ENCODE results near the gene SETDB1. TPM values are rescaled to one million over a fixed set of nuclear protein-coding genes. Genes with fewer than 3 reads are reported as not detected.

SETDB1 gene
- total and polyA plus RNA-seq, 5 donors from 2014 or later, result 9.4 to 48.7 (median 12.6) TPM

DNA sequence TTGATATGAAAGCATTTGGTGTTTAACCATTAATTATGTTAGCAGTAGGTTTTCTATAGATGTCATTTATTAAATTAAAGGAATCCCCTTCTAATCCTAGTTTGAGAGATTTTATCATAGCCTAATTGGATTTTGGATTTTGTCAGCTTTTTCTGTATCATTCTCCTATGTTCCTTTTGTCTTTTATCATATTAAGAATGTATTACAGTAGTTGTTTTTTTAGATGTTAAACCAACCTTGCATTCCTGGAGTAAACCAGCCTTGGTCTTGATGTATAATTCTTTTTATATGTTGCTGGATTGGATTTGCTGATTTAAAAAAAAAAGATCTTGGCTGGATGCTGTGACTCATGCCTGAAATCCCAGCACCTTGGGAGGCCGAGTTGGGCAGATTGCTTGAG is 5.6 kb downstream of the SETDB1 start:
- H3K4me1 Mint-ChIP-seq, result peaks cover 23 to 27% (median 26%) of the 10 kb centered on the region in 4 donors
- no peaks in the 10 kb centered on the region for H3K27me3 Mint-ChIP-seq
- peaks cover 2 to 11% (median 4%) of the 10 kb centered on the region in 7 donors for H3K9me3 Mint-ChIP-seq
- Histone ChIP-seq H3K27ac (ENCODE audit: insufficient read depth, low read length, poor library complexity, severe bottlenecking) (no peak overlapping the region), H3K27me3 (ENCODE audit: control insufficient read depth, insufficient read depth, low read length) (no peaks in the 10 kb centered on the region), H3K4me3 (ENCODE audit: low read depth, low read length) (no peak overlapping the region), H3K9me3 (ENCODE audit: control insufficient read depth in 2 of 2, low read length in 2 of 2) (peaks cover 4 to 7% of the 10 kb centered on the region in 2 experiments), H3K4me1 (ENCODE audit: control insufficient read depth, insufficient read depth, low read length, poor library complexity, severe bottlenecking) (peaks cover 10% of the 10 kb centered on the region), H3K36me3 (ENCODE audit: control insufficient read depth, insufficient read depth, low read length) (peaks cover 62% of the 10 kb centered on the region)
- ATAC-seq (ENCODE audit: low read depth in 2 of 2), result no peak
- no peak overlapping the region for H3K27ac Mint-ChIP-seq
- peak in 2 of 3 donors; percentile 36 to 40 for DNase-seq
- peak overlapping the region in 2 of 4 donors; percentile 10 to 79 for H3K4me3 Mint-ChIP-seq
- peaks cover 55% of the 10 kb centered on the region for H3K36me3 Mint-ChIP-seq

DNA sequence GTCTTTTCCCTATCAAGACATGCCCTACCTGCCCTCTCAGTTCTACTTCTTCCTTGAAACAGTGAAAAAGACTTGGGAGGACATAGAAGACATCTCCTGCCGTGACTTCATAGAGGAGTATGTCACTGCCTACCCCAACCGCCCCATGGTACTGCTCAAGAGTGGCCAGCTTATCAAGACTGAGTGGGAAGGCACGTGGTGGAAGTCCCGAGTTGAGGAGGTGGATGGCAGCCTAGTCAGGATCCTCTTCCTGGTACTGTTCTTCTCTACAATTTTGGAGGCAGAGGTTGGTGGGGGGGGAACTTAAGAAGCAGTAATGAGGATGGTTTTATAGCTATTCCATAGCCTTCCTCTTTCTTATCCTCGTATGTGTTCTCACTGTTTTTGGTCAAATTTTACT is 18.7 kb downstream of the SETDB1 start:
- Histone ChIP-seq H3K4me1 (ENCODE audit: control insufficient read depth, insufficient read depth, low read length, poor library complexity, severe bottlenecking) (no peaks in the 10 kb centered on the region), H3K27me3 (ENCODE audit: control insufficient read depth, insufficient read depth, low read length) (no peaks in the 10 kb centered on the region), H3K9me3 (ENCODE audit: control insufficient read depth in 2 of 2, low read length in 2 of 2) (no peaks in the 10 kb centered on the region), H3K27ac (ENCODE audit: insufficient read depth, low read length, poor library complexity, severe bottlenecking) (no peak overlapping the region), H3K4me3 (ENCODE audit: low read depth, low read length) (no peak overlapping the region), H3K36me3 (ENCODE audit: control insufficient read depth, insufficient read depth, low read length) (peaks cover 88% of the 10 kb centered on the region)
- Mint-ChIP-seq H3K4me1 (no peaks in the 10 kb centered on the region), H3K27me3 (no peaks in the 10 kb centered on the region), H3K27ac (peak overlapping the region in 2 of 3 donors; percentile 40 to 43), H3K9me3 (no peaks in the 10 kb centered on the region), H3K36me3 (peaks cover 55% of the 10 kb centered on the region), H3K4me3 (no peak overlapping the region)
- DNase-seq (no peak), ATAC-seq (ENCODE audit: low read depth in 2 of 2) (no peak)

DNA sequence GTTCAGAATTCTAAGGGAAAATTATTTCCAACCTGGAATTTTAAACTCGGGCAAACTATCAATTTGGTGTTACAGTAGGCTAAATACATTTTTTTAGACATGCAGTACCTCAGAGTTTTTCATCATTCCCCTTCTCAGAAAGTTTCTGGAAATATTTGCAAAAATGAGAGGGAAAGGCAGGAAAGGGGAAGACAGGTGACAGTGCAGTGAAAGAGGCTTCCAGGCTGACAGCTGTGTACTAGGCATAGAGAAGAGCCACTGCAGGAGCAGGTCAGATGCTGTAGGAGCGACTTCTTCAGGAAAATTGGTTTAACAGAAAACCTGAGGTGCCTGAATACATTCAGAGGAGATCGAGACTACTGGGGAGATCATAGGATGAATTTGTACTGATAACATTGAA is 28.5 kb downstream of the SETDB1 start:
- no peaks in the 10 kb centered on the region for H3K4me1 ChIP-seq (ENCODE audit: control insufficient read depth, insufficient read depth, low read length, poor library complexity, severe bottlenecking)
- H3K27ac Mint-ChIP-seq, result peak overlapping the region in 2 of 3 donors; percentile 48 to 49
- H3K27me3 ChIP-seq (ENCODE audit: control insufficient read depth, insufficient read depth, low read length), result no peaks in the 10 kb centered on the region
- no peak overlapping the region for H3K4me3 ChIP-seq (ENCODE audit: low read depth, low read length)
- H3K36me3 Mint-ChIP-seq, result peaks cover 47% of the 10 kb centered on the region
- H3K9me3 Mint-ChIP-seq, result peaks cover 0 to 1% (median 0%) of the 10 kb centered on the region in 7 donors
- peaks cover 0 to 5% (median 0%) of the 10 kb centered on the region in 4 donors for H3K4me1 Mint-ChIP-seq
- DNase-seq (no peak), ATAC-seq (ENCODE audit: low read depth in 2 of 2) (no peak)
- no peaks in the 10 kb centered on the region for H3K27me3 Mint-ChIP-seq
- H3K27ac ChIP-seq (ENCODE audit: insufficient read depth, low read length, poor library complexity, severe bottlenecking), result no peak overlapping the region
- H3K9me3 ChIP-seq (ENCODE audit: control insufficient read depth in 2 of 2, low read length in 2 of 2), result no peaks in the 10 kb centered on the region
- H3K4me3 Mint-ChIP-seq, result no peak overlapping the region
- peaks cover 54% of the 10 kb centered on the region for H3K36me3 ChIP-seq (ENCODE audit: control insufficient read depth, insufficient read depth, low read length)

DNA sequence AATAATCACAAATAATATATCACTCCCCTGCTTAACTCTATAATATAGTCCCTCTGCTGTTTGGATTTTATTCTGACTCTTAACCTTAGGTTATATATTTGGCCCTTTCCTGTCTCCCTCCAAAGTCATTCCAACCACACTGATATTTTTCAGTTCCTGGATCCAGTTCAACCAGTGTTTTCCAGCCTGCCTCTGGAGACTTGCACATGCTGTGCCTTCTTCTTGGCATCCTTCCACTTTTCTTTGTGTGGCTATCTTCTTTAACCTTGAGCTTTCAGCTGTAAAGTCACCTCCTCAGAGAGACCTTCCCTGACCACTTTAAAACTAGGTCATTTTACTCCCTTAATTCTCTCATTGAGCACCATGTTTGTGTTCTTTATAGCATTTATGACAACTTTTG is 29.1 kb downstream of the SETDB1 start:
- Histone ChIP-seq H3K36me3 (ENCODE audit: control insufficient read depth, insufficient read depth, low read length) (peaks cover 54% of the 10 kb centered on the region), H3K27ac (ENCODE audit: insufficient read depth, low read length, poor library complexity, severe bottlenecking) (no peak overlapping the region)

DNA sequence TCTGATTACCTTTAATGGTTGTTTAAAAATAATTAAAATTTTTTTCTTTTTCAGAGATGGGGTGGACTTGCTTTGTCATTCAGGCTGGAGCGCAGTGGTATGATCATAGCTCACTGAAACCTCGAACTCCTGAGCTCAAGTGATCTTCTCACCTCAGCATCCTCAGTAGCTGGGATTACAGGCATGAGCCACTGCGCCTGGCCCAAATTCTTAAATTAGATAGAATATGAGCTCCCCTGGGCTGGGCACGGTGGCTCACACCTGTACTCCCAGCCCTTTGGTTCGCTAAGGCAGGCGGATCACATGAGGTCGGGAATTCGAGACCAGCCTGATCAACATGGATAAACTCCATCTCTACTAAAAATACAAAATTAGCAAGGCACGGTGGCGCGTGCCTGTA is 31.5 kb downstream of the SETDB1 start:
- H3K27ac ChIP-seq (ENCODE audit: insufficient read depth, low read length, poor library complexity, severe bottlenecking), result no peak overlapping the region
- H3K9me3 ChIP-seq (ENCODE audit: control insufficient read depth in 2 of 2, low read length in 2 of 2), result no peaks in the 10 kb centered on the region
- H3K27me3 ChIP-seq (ENCODE audit: control insufficient read depth, insufficient read depth, low read length), result no peaks in the 10 kb centered on the region
- Mint-ChIP-seq H3K4me1 (peaks cover 0 to 5% (median 0%) of the 10 kb centered on the region in 4 donors), H3K27ac (no peak overlapping the region), H3K36me3 (peaks cover 35% of the 10 kb centered on the region), H3K4me3 (no peak overlapping the region), H3K9me3 (no peaks in the 10 kb centered on the region), H3K27me3 (no peaks in the 10 kb centered on the region)
- peaks cover 56% of the 10 kb centered on the region for H3K36me3 ChIP-seq (ENCODE audit: control insufficient read depth, insufficient read depth, low read length)
- no peak for ATAC-seq (ENCODE audit: low read depth in 2 of 2)
- no peak for DNase-seq
- H3K4me1 ChIP-seq (ENCODE audit: control insufficient read depth, insufficient read depth, low read length, poor library complexity, severe bottlenecking), result no peaks in the 10 kb centered on the region
- no peak overlapping the region for H3K4me3 ChIP-seq (ENCODE audit: low read depth, low read length)

More for the DNA sequence above, 29.1 kb downstream of the SETDB1 start:
- Mint-ChIP-seq H3K27ac (peak overlapping the region; percentile 27 to 68 (median 59)), H3K4me3 (no peak overlapping the region), H3K27me3 (no peaks in the 10 kb centered on the region), H3K9me3 (peaks cover 0 to 1% (median 0%) of the 10 kb centered on the region in 7 donors), H3K4me1 (peaks cover 0 to 5% (median 0%) of the 10 kb centered on the region in 4 donors), H3K36me3 (peaks cover 47% of the 10 kb centered on the region)
- Histone ChIP-seq H3K4me1 (ENCODE audit: control insufficient read depth, insufficient read depth, low read length, poor library complexity, severe bottlenecking) (no peaks in the 10 kb centered on the region), H3K27me3 (ENCODE audit: control insufficient read depth, insufficient read depth, low read length) (no peaks in the 10 kb centered on the region), H3K4me3 (ENCODE audit: low read depth, low read length) (no peak overlapping the region), H3K9me3 (ENCODE audit: control insufficient read depth in 2 of 2, low read length in 2 of 2) (no peaks in the 10 kb centered on the region)
- ATAC-seq (ENCODE audit: low read depth in 2 of 2) (no peak), DNase-seq (no peak)

DNA sequence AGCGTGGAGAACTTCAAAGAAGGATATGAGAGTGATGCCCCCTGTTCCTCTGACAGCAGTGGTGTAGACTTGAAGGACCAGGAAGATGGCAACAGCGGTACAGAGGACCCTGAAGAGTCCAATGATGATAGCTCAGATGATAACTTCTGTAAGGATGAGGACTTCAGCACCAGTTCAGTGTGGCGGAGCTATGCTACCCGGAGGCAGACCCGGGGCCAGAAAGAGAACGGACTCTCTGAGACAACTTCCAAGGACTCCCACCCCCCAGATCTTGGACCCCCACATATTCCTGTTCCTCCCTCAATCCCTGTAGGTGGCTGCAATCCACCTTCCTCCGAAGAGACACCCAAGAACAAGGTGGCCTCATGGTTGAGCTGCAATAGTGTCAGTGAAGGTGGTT is 34.5 kb downstream of the SETDB1 start:
- no peaks in the 10 kb centered on the region for H3K9me3 Mint-ChIP-seq
- ATAC-seq (ENCODE audit: low read depth in 2 of 2), result no peak
- no peak for DNase-seq
- H3K4me3 ChIP-seq (ENCODE audit: low read depth, low read length), result no peak overlapping the region
- peaks cover 41% of the 10 kb centered on the region for H3K36me3 Mint-ChIP-seq
- no peaks in the 10 kb centered on the region for H3K4me1 Mint-ChIP-seq
- H3K36me3 ChIP-seq (ENCODE audit: control insufficient read depth, insufficient read depth, low read length), result peaks cover 69% of the 10 kb centered on the region
- H3K27me3 Mint-ChIP-seq, result no peaks in the 10 kb centered on the region
- H3K27ac ChIP-seq (ENCODE audit: insufficient read depth, low read length, poor library complexity, severe bottlenecking), result no peak overlapping the region
- H3K4me3 Mint-ChIP-seq, result no peak overlapping the region
- no peaks in the 10 kb centered on the region for H3K9me3 ChIP-seq (ENCODE audit: control insufficient read depth in 2 of 2, low read length in 2 of 2)
- H3K4me1 ChIP-seq (ENCODE audit: control insufficient read depth, insufficient read depth, low read length, poor library complexity, severe bottlenecking), result no peaks in the 10 kb centered on the region
- no peak overlapping the region for H3K27ac Mint-ChIP-seq
- H3K27me3 ChIP-seq (ENCODE audit: control insufficient read depth, insufficient read depth, low read length), result no peaks in the 10 kb centered on the region

DNA sequence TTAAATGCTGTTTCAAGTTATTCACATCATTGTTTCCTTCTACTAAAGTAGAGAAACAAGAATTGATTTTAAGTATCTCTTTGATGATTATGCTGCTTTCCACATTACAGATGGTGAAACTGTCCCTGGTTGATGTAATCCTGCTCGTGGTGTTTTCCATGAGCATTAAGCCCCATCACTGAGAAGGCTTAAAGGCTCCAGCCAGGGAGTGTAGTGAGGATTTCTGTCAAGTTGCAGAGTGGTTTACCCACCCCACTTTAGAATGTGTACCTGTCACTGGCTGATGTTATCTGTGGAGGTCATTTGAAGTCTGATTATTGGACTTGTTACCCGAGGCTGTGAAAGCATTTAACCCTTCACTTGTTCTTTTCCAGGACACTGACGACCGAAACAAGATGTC is 35.6 kb downstream of the SETDB1 start:
- peak overlapping the region in 1 of 3 donors; percentile 72 for H3K27ac Mint-ChIP-seq
- ATAC-seq (ENCODE audit: low read depth in 2 of 2) (no peak), DNase-seq (no peak)
- Histone ChIP-seq H3K4me3 (ENCODE audit: low read depth, low read length) (no peak overlapping the region), H3K9me3 (ENCODE audit: control insufficient read depth in 2 of 2, low read length in 2 of 2) (no peaks in the 10 kb centered on the region), H3K36me3 (ENCODE audit: control insufficient read depth, insufficient read depth, low read length) (peaks cover 74% of the 10 kb centered on the region), H3K4me1 (ENCODE audit: control insufficient read depth, insufficient read depth, low read length, poor library complexity, severe bottlenecking) (no peaks in the 10 kb centered on the region), H3K27ac (ENCODE audit: insufficient read depth, low read length, poor library complexity, severe bottlenecking) (no peak overlapping the region), H3K27me3 (ENCODE audit: control insufficient read depth, insufficient read depth, low read length) (no peaks in the 10 kb centered on the region)
- no peak overlapping the region for H3K4me3 Mint-ChIP-seq
- peaks cover 0 to 4% (median 0%) of the 10 kb centered on the region in 4 donors for H3K4me1 Mint-ChIP-seq
- H3K36me3 Mint-ChIP-seq, result peaks cover 48% of the 10 kb centered on the region
- H3K9me3 Mint-ChIP-seq, result no peaks in the 10 kb centered on the region
- no peaks in the 10 kb centered on the region for H3K27me3 Mint-ChIP-seq

DNA sequence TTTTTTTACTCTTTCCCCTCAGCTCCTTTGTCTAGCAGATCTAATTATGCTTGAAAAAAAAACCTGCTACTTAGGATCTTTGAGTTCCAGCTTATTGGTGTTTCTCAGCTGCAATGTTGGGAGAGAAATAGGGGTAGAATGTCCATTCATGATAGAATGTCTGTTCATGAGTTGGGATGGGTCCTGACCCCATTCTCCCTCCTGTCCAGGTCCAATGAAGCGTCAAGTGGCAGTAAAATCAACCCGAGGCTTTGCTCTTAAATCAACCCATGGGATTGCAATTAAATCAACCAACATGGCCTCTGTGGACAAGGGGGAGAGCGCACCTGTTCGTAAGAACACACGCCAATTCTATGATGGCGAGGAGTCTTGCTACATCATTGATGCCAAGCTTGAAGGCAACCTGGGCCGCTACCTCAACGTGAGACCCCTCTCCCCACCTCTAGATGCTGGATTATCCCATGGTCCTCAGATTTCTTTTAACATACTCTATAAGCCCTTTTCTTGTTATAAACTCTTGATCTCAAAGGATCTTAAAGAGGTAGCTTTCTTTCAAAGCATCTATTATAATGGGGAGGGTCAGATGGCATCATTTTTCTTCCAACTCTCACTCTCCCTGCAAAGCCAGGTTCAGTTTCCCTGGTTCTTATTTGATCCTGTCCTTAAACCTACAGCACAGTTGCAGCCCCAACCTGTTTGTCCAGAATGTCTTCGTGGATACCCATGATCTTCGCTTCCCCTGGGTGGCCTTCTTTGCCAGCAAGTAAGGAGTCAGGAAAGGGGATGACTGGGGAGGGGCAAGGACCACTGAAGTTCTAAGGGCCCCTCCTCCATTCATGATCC is 37.4 kb downstream of the SETDB1 start:
- no peak overlapping the region for H3K4me3 ChIP-seq (ENCODE audit: low read depth, low read length)
- H3K27ac Mint-ChIP-seq, result peak overlapping the region in 1 of 3 donors; percentile 72
- no peak overlapping the region for H3K4me3 Mint-ChIP-seq
- H3K27me3 Mint-ChIP-seq, result no peaks in the 10 kb centered on the region
- H3K4me1 ChIP-seq (ENCODE audit: control insufficient read depth, insufficient read depth, low read length, poor library complexity, severe bottlenecking), result no peaks in the 10 kb centered on the region
- peaks cover 91% of the 10 kb centered on the region for H3K36me3 ChIP-seq (ENCODE audit: control insufficient read depth, insufficient read depth, low read length)
- no peaks in the 10 kb centered on the region for H3K27me3 ChIP-seq (ENCODE audit: control insufficient read depth, insufficient read depth, low read length)
- DNase-seq (no peak), ATAC-seq (ENCODE audit: low read depth in 2 of 2) (no peak)
- H3K27ac ChIP-seq (ENCODE audit: insufficient read depth, low read length, poor library complexity, severe bottlenecking), result no peak overlapping the region
- H3K4me1 Mint-ChIP-seq, result peaks cover 0 to 4% (median 2%) of the 10 kb centered on the region in 4 donors
- no peaks in the 10 kb centered on the region for H3K9me3 ChIP-seq (ENCODE audit: control insufficient read depth in 2 of 2, low read length in 2 of 2)
- peaks cover 59% of the 10 kb centered on the region for H3K36me3 Mint-ChIP-seq
- no peaks in the 10 kb centered on the region for H3K9me3 Mint-ChIP-seq

Data from CD4-positive, CD25-positive, alpha-beta regulatory T cell (primary cell).